ENCODE data around the gene MAJIN. TPM values are rescaled to one million over a fixed set of nuclear protein-coding genes. Genes with fewer than 3 reads are reported as not detected.

MAJIN gene
- total and polyA plus RNA-seq, 12 donors, result not detected

- TF ChIP-seq CTCF (IDR thresholded peaks at IDR 0.05), result no peak
- no peak for DNase-seq
- H3K4me1 ChIP-seq, result peaks cover 5 to 18% (median 14%) of the 10 kb centered on the region in 9 donors
- intact Hi-C loops (cut with DNase I), result loop anchor here in 2 of 10 donors (10.0 kb wide), 1 partner anchor 113 kb away; no protein-coding TSS in a partner anchor
- H3K27ac ChIP-seq, result no peak overlapping the region
- ATAC-seq, result no peak
- WGBS, 2 donors, result 90 to 94% methylated on average over 9 of the region's 9 CpGs
- peaks cover 0 to 87% (median 44%) of the 10 kb centered on the region in 9 donors for H3K36me3 ChIP-seq
- no peak overlapping the region for H3K4me3 ChIP-seq
- no peaks in the 10 kb centered on the region for H3K27me3 ChIP-seq
- no peaks in the 10 kb centered on the region for H3K9me3 ChIP-seq
Measured at GRCh38 chr11:64898076-64898445, 73.8 kb downstream of the MAJIN start.

- Histone ChIP-seq H3K4me1 (peaks cover 8 to 23% (median 19%) of the 10 kb centered on the region in 9 donors), H3K27ac (no peak overlapping the region), H3K36me3 (peaks cover 0 to 82% (median 39%) of the 10 kb centered on the region in 9 donors), H3K27me3 (no peaks in the 10 kb centered on the region), H3K4me3 (no peak overlapping the region), H3K9me3 (no peaks in the 10 kb centered on the region)
- intact Hi-C loops (cut with DNase I), result loop anchor here in 2 of 10 donors (10.0 kb wide), 1 partner anchor 113 kb away; no protein-coding TSS in a partner anchor
- no peak for ATAC-seq
- WGBS, 2 donors, result 91 to 93% methylated on average over 19 of the region's 19 CpGs
- no peak for DNase-seq
- no peak for TF ChIP-seq CTCF (IDR thresholded peaks at IDR 0.05)
Measured at GRCh38 chr11:64897381-64898075, 74.4 kb downstream of the MAJIN start.

DNA sequence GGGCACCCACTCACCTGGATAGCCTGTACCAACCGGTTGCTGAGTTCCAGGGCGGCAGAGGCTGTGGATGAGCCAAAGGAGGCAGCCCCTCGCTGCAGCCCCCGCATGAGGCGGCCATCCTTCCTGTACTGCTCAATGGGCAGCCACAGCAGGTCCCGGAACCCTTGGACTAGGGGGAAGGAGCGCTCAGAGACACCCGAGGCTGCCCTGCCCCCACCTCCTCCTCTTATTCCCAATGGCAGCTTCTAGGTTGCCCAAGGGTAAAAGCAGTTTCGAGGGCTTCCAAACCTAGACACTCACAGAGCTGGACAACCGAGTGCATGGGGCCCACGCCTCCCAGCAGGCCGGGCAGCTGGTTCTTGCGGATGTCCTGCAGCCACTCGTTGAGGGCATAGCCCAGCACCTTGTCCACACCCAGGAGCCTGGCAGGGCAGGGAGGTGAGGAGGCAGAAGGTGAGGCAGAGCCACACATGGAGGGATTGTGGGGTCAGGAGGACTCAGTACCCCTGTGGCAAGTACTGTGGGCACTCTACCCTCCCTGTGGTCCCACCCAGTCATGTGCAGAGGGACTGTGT, 75.4 kb downstream of the MAJIN start:
- peaks cover 0 to 72% (median 30%) of the 10 kb centered on the region in 9 donors for H3K36me3 ChIP-seq
- ATAC-seq, result no peak
- 88 to 89% methylated on average over 14 of the region's 14 CpGs for whole genome bisulfite sequencing, 2 donors

More for the DNA sequence above, 75.4 kb downstream of the MAJIN start:
- Histone ChIP-seq H3K27ac (no peak overlapping the region), H3K4me3 (no peak overlapping the region), H3K4me1 (peaks cover 10 to 33% (median 26%) of the 10 kb centered on the region in 9 donors), H3K27me3 (no peaks in the 10 kb centered on the region), H3K9me3 (no peaks in the 10 kb centered on the region)
- intact Hi-C loops (cut with DNase I), result loop anchor here in 2 of 10 donors (10.0 kb wide), 1 partner anchor 112 kb away; no protein-coding TSS in a partner anchor
- DNase-seq, result no peak
- TF ChIP-seq CTCF (IDR thresholded peaks at IDR 0.05), result no peak

Data from heart right ventricle (tissue), 16 donors.